ENCODE measurements around the gene KHK. TPM values are rescaled to one million over a fixed set of nuclear protein-coding genes. Genes with fewer than 3 reads are reported as not detected.

The KHK gene
- total RNA-seq, 1 donor, result 0.36 TPM

DNA sequence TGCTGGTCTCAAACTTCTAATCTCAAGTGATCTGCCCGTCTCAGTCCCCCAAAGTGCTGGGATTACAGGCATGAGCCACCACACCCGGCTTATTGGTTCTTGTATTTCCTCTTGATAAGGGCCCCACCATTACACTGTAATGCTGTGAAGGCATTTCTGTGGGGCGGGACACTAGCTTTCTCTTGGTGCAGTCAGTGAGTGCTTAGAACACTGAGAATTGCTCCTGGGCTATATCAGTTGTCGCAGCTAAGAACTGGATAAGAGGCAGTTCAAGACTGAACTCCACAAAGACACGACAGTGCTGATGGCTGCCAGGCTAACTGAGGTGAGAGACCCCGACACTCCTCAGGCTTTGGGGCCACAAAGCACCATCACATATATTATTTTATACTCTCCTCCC lies 2.1 kb downstream of the KHK start:
- DNase-seq (ENCODE audit: insufficient read length, low spot score, missing footprints), result peak; percentile 78
- Histone ChIP-seq H3K36me3 (ENCODE audit: insufficient read depth, low read length) (peaks cover 4% of the 10 kb centered on the region), H3K79me2 (ENCODE audit: insufficient read depth, low read length) (no peaks in the 10 kb centered on the region), H3K9me3 (ENCODE audit: low read depth, low read length) (no peaks in the 10 kb centered on the region), H4K20me1 (ENCODE audit: insufficient read depth, low read length) (peaks cover 3% of the 10 kb centered on the region), H2AFZ (ENCODE audit: low read length) (no peak overlapping the region), H3K4me2 (ENCODE audit: insufficient read depth, low read length) (no peak overlapping the region), H3K4me3 (ENCODE audit: insufficient read depth, low read length) (no peak overlapping the region), H3K4me1 (ENCODE audit: insufficient read depth, low read length) (peaks cover 4% of the 10 kb centered on the region), H3K27me3 (ENCODE audit: insufficient read depth, low read length) (no peaks in the 10 kb centered on the region), H3K27ac (ENCODE audit: low read depth, low read length) (no peak overlapping the region)
- TF ChIP-seq, protein P1, sequence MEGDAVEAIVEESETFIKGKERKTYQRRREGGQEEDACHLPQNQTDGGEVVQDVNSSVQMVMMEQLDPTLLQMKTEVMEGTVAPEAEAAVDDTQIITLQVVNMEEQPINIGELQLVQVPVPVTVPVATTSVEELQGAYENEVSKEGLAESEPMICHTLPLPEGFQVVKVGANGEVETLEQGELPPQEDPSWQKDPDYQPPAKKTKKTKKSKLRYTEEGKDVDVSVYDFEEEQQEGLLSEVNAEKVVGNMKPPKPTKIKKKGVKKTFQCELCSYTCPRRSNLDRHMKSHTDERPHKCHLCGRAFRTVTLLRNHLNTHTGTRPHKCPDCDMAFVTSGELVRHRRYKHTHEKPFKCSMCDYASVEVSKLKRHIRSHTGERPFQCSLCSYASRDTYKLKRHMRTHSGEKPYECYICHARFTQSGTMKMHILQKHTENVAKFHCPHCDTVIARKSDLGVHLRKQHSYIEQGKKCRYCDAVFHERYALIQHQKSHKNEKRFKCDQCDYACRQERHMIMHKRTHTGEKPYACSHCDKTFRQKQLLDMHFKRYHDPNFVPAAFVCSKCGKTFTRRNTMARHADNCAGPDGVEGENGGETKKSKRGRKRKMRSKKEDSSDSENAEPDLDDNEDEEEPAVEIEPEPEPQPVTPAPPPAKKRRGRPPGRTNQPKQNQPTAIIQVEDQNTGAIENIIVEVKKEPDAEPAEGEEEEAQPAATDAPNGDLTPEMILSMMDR (IDR thresholded peaks at IDR 0.05; ENCODE audit: extremely low read depth, low read depth, low read length), result no peak

DNA sequence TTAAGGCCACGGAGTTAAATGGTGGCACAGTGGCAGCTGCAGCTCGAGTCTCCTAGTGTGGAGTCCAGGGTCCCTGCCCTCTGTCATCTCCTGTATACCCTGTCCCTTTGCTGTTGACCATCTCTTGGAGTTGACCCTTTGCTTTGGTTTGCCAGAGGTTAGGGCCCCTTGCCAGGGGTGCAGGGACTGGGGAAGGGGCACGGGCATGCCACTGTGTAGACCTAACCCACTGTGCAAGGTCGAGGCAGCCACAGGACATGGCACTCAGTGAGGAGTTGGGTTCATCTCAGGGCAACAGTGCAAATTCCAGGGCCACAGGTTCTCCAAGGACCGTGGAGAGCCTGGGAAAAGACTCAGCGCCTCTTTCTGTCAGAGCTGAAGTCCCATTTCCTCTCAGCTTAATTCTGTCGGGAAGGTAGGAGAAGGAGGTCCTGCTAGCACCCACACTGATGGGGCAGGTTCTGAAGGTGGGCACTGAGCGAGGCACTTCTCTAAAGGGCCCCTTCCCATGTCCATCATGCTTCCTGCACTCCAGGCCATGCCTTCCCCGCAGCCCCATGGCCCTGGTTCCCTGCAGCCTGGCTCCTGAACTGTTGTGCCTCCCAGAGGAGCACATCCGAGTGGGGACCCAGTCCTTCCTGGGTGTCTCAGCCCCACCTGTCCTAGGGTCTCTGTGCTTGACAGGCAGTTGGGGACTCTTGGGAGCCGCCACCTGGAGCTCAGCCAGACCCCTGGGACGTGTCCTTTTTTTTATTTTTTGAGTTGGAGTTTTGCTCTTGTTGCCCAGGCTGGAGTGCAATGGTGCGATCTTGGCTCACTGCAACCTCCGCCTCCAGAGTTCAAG lies 2.8 kb downstream of the KHK start:
- Histone ChIP-seq H4K20me1 (ENCODE audit: insufficient read depth, low read length) (no peaks in the 10 kb centered on the region), H3K27ac (ENCODE audit: low read depth, low read length) (no peak overlapping the region), H3K9me3 (ENCODE audit: low read depth, low read length) (no peaks in the 10 kb centered on the region), H2AFZ (ENCODE audit: low read length) (no peak overlapping the region), H3K79me2 (ENCODE audit: insufficient read depth, low read length) (no peaks in the 10 kb centered on the region), H3K4me2 (ENCODE audit: insufficient read depth, low read length) (no peak overlapping the region), H3K4me1 (ENCODE audit: insufficient read depth, low read length) (peaks cover 4% of the 10 kb centered on the region), H3K4me3 (ENCODE audit: insufficient read depth, low read length) (no peak overlapping the region), H3K36me3 (ENCODE audit: insufficient read depth, low read length) (peaks cover 3% of the 10 kb centered on the region), H3K27me3 (ENCODE audit: insufficient read depth, low read length) (no peaks in the 10 kb centered on the region)
- TF ChIP-seq, protein P1 (IDR thresholded peaks at IDR 0.05; ENCODE audit: extremely low read depth, low read depth, low read length), result no peak
- no peak for DNase-seq (ENCODE audit: insufficient read length, low spot score, missing footprints)

DNA sequence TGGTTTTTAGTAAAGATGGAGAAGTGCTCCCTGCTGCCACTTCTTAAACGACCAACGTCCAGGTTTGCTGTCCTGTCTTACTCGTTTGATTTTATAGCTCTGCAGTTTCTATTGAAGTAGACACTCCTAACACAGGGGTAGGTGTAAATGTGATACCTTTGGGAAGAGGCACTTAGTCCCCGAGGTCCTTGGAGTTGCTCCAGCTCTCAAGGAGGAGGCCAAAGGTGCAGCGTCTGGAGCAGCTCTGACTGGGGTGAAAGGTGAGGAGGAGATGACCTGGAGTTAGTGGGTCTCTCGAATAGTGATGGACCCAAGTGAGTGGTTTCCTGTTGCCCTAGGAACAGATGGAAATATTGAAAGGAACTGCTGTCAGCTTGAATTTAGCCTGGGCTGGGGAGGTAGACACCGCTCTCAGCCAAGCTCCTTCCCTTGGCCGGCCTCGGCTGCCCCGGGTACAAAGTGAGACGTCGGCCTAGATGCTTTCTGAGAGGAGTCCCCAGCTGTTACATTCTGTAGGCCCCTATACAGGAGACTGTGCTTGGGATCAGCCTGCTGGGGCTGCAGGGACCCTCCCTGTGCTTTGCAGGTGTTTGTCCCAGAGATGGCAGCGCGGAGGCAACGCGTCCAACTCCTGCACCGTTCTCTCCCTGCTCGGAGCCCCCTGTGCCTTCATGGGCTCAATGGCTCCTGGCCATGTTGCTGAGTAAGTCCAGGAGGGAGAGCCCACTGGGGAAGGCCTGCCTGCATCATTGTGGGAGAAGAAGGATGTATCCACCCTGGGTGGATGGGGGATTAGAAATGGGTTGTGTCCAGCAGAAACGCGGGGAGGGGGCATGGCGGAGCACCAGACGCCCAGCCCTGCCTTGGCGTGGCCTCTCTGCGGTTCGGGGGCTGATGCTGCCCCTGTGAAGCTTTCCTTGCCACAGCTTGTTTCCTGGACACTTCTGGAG lies 5.4 kb downstream of the KHK start:
- Histone ChIP-seq H3K79me2 (ENCODE audit: insufficient read depth, low read length) (no peaks in the 10 kb centered on the region), H3K36me3 (ENCODE audit: insufficient read depth, low read length) (no peaks in the 10 kb centered on the region), H3K9me3 (ENCODE audit: low read depth, low read length) (no peaks in the 10 kb centered on the region), H2AFZ (ENCODE audit: low read length) (no peak overlapping the region), H3K4me3 (ENCODE audit: insufficient read depth, low read length) (no peak overlapping the region), H3K27me3 (ENCODE audit: insufficient read depth, low read length) (no peaks in the 10 kb centered on the region), H3K4me2 (ENCODE audit: insufficient read depth, low read length) (no peak overlapping the region), H4K20me1 (ENCODE audit: insufficient read depth, low read length) (no peaks in the 10 kb centered on the region), H3K27ac (ENCODE audit: low read depth, low read length) (no peak overlapping the region), H3K4me1 (ENCODE audit: insufficient read depth, low read length) (peaks cover 5% of the 10 kb centered on the region)
- TF ChIP-seq, protein P1 (IDR thresholded peaks at IDR 0.05; ENCODE audit: extremely low read depth, low read depth, low read length), result no peak
- peak; percentile 70 for DNase-seq (ENCODE audit: insufficient read length, low spot score, missing footprints)

Measured in osteoblast (primary cell).